Smooth muscle cell (in vitro differentiated cells): Measurements from ENCODE around the gene PALLD. TPM values are rescaled to one million over a fixed set of nuclear protein-coding genes. Genes with fewer than 3 reads are reported as not detected.

Experiments
- DNase-seq: peaks from one replicate; lab custom pipeline; 2025; ENCODE audit not compliant: unreplicated experiment; lab: John Stamatoyannopoulos, UW
- H2AFZ ChIP-seq: fragments of 200-600 bp; sonication (generic); 2 replicates; pipeline ENCODE4 v1.6.0; 2016; ENCODE audit warnings: antibody characterized with exemption, low read depth, mild to moderate bottlenecking
- H3F3A ChIP-seq: fragments of 200-600 bp; sonication (generic); 2 replicates; pipeline ENCODE4 v1.6.0; 2017; ENCODE audit warnings: antibody characterized with exemption, low read depth
- H3K27ac ChIP-seq: fragments of 200-600 bp; sonication (generic); 2 replicates; pipeline ENCODE4 v1.5.1; 2016; ENCODE audit warnings: low read depth, mild to moderate bottlenecking
- H3K27me3 ChIP-seq: fragments of 200-600 bp; sonication (generic); 2 replicates; pipeline ENCODE4 v1.6.1; 2016; ENCODE audit warnings: low read depth, mild to moderate bottlenecking
- H3K36me3 ChIP-seq: fragments of 200-600 bp; sonication (generic); 2 replicates; pipeline ENCODE4 v1.5.1; 2016; ENCODE audit warnings: low read depth
- H3K4me1 ChIP-seq: fragments of 200-600 bp; sonication (generic); 2 replicates; pipeline ENCODE4 v1.5.1; 2016; ENCODE audit warnings: low read depth
- H3K4me2 ChIP-seq: fragments of 200-600 bp; sonication (generic); 2 replicates; pipeline ENCODE4 v1.6.0; 2016; ENCODE audit warnings: mild to moderate bottlenecking
- H3K4me3 ChIP-seq: fragments of 200-600 bp; sonication (generic); 2 replicates; pipeline ENCODE4 v1.5.1; 2016; ENCODE audit warnings: mild to moderate bottlenecking
- H3K79me2 ChIP-seq: fragments of 200-600 bp; sonication (generic); 2 replicates; pipeline ENCODE4 v1.6.0; 2016; ENCODE audit warnings: low read depth, mild to moderate bottlenecking
- H3K9ac ChIP-seq: fragments of 200-600 bp; sonication (generic); 2 replicates; pipeline ENCODE4 v1.6.0; 2016; ENCODE audit warnings: low read depth
- H3K9me3 ChIP-seq: fragments of 200-600 bp; sonication (generic); replicated peaks from 2 replicates; pipeline ENCODE4 v1.5.1; 2016; ENCODE audit warnings: low read depth
- H4K20me1 ChIP-seq: fragments of 200-600 bp; sonication (generic); 2 replicates; pipeline ENCODE4 v1.6.0; 2016; ENCODE audit warnings: low read depth
- CTCF ChIP-seq: fragments of 200-600 bp; sonication (generic); IDR thresholded peaks from 2 replicates; pipeline ENCODE4 v1.5.1; 2017; ENCODE audit warnings: borderline replicate concordance, mild to moderate bottlenecking, antibody characterized with exemption; ENCODE audit not compliant: insufficient read depth, poor library complexity, severe bottlenecking
- WGBS: methylation state at CpG from one replicate; pipeline ENCODE4 v1.1.7; 2016; ENCODE audit warnings: low lambda C conversion rate; 5-methylcytosine and 5-hydroxymethylcytosine counted together
- polyA plus RNA-seq: library from polyadenylated mRNA; unstranded; fragments of >200 nt; fragmentation: Nextera tagmentation; extraction: Ambion mirVana; gene quantifications from 2 replicates; pipeline ENCODE4 v1.2.1, GENCODE V29; 2016
- total RNA-seq: library from RNA; depleted of rRNA; stranded (reverse); fragments of >200 nt; gene quantifications from 2 replicates; pipeline ENCODE4 v1.2.3, GENCODE V29; 2014

Gene PALLD
- total and polyA plus RNA-seq, 2 experiments from 2014 or later = 354 to 415 TPM

- peak overlapping the region; percentile 5 for H3K9ac ChIP-seq
- H3F3A ChIP-seq = peaks cover 46% of the 10 kb centered on the region
- peaks cover 52% of the 10 kb centered on the region for H3K4me1 ChIP-seq
- H3K79me2 ChIP-seq = peaks cover 79% of the 10 kb centered on the region
- H3K4me3 ChIP-seq = no peak overlapping the region
- DNase-seq = no peak
- H3K27ac ChIP-seq = peak overlapping the region; percentile 99
- H3K4me2 ChIP-seq = peak overlapping the region; percentile 68
- no peaks in the 10 kb centered on the region for H3K36me3 ChIP-seq
- no peaks in the 10 kb centered on the region for H3K9me3 ChIP-seq
- H4K20me1 ChIP-seq = no peaks in the 10 kb centered on the region
- no peak for TF ChIP-seq CTCF
- 44% methylated on average over 7 of the region's 7 CpGs for WGBS
- no peaks in the 10 kb centered on the region for H3K27me3 ChIP-seq
- H2AFZ ChIP-seq = no peak overlapping the region
Measured at GRCh38 chr4:168646001-168646768, 149.3 kb downstream of the PALLD start.

- Histone ChIP-seq H3K4me2 (peak overlapping the region; percentile 68), H3K4me3 (no peak overlapping the region), H4K20me1 (no peaks in the 10 kb centered on the region), H3K79me2 (peaks cover 93% of the 10 kb centered on the region), H3K36me3 (no peaks in the 10 kb centered on the region), H3K27ac (peak overlapping the region; percentile 99), H2AFZ (no peak overlapping the region), H3K27me3 (no peaks in the 10 kb centered on the region), H3K9me3 (no peaks in the 10 kb centered on the region), H3F3A (peaks cover 39% of the 10 kb centered on the region), H3K4me1 (peaks cover 58% of the 10 kb centered on the region), H3K9ac (peak overlapping the region; percentile 88)
- DNase-seq = no peak
- no peak for TF ChIP-seq CTCF
- 67% methylated on average over 8 of the region's 8 CpGs for WGBS
Measured at GRCh38 chr4:168647646-168648375, 151.0 kb downstream of the PALLD start.

GRCh38 chr4:168648494-168648893 is 151.6 kb downstream of the PALLD start:
- Histone ChIP-seq H4K20me1 (no peaks in the 10 kb centered on the region), H3K4me2 (peak overlapping the region; percentile 68), H3K9me3 (no peaks in the 10 kb centered on the region), H3K4me3 (no peak overlapping the region), H3K9ac (peak overlapping the region; percentile 88), H3K27me3 (no peaks in the 10 kb centered on the region), H3K79me2 (peaks cover 96% of the 10 kb centered on the region), H3F3A (peaks cover 35% of the 10 kb centered on the region), H3K4me1 (peaks cover 55% of the 10 kb centered on the region), H3K27ac (peak overlapping the region; percentile 99), H2AFZ (no peak overlapping the region), H3K36me3 (no peaks in the 10 kb centered on the region)
- WGBS = 23% methylated on average over 3 of the region's 3 CpGs
- no peak for DNase-seq
- no peak for TF ChIP-seq CTCF
